ENCODE data around the gene PLN.

The PLN gene

DNA sequence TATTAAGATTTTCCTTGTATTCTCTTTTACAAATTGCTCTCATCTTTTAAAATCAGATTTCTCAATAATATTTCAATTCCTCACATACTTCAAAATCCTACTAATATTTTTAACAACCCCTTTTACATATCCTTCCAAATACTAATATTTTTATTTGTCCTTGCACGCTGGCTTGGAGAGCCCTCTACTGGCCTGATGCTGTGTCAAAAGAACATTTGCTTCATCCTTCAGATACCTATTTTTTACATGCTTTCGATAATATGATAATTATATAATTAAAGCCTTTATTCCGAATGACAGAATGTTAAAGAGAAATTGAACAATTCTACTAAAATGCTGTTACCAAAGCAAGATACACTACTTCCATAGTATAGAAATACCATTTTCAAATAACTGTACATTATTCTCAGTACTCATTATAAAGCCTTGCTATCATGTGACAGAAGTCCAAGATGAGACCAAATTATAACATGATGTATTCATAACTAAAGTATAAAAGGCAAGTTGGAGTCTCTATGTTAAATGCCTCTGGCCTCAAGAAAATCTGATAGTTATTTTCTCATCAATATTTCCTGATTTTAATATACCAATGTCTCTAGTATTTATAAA lies 39.0 kb upstream of the PLN start:
- no peak for TF ChIP-seq EZH2 (IDR thresholded peaks at IDR 0.05; ENCODE audit: borderline replicate concordance, low read length)
- TF ChIP-seq, protein P1, sequence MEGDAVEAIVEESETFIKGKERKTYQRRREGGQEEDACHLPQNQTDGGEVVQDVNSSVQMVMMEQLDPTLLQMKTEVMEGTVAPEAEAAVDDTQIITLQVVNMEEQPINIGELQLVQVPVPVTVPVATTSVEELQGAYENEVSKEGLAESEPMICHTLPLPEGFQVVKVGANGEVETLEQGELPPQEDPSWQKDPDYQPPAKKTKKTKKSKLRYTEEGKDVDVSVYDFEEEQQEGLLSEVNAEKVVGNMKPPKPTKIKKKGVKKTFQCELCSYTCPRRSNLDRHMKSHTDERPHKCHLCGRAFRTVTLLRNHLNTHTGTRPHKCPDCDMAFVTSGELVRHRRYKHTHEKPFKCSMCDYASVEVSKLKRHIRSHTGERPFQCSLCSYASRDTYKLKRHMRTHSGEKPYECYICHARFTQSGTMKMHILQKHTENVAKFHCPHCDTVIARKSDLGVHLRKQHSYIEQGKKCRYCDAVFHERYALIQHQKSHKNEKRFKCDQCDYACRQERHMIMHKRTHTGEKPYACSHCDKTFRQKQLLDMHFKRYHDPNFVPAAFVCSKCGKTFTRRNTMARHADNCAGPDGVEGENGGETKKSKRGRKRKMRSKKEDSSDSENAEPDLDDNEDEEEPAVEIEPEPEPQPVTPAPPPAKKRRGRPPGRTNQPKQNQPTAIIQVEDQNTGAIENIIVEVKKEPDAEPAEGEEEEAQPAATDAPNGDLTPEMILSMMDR (IDR thresholded peaks at IDR 0.05; ENCODE audit: low read length) = peak; percentile 80
- Histone ChIP-seq H3K27ac (ENCODE audit: low read depth, low read length, poor library complexity, severe bottlenecking) (no peak overlapping the region), H3K9me3 (ENCODE audit: low read length) (no peaks in the 10 kb centered on the region), H3F3A (ENCODE audit: insufficient read depth, low read length) (no peaks in the 10 kb centered on the region), H3K4me1 (ENCODE audit: insufficient read depth, low read length, severe bottlenecking) (peaks cover 6% of the 10 kb centered on the region), H3K9me2 (ENCODE audit: low read depth, low read length) (no peaks in the 10 kb centered on the region), H3K4me3 (ENCODE audit: low read depth, low read length, poor library complexity, severe bottlenecking) (no peak overlapping the region), H4K20me1 (ENCODE audit: insufficient read depth, low read length) (no peaks in the 10 kb centered on the region), H3K36me3 (ENCODE audit: insufficient read depth, low read length) (no peaks in the 10 kb centered on the region), H3K4me2 (ENCODE audit: low read length) (no peak overlapping the region), H3K27me3 (ENCODE audit: insufficient read depth, low read length) (no peaks in the 10 kb centered on the region), H2AFZ (ENCODE audit: low read length) (no peak overlapping the region), H3K79me2 (ENCODE audit: insufficient read depth, low read length) (no peaks in the 10 kb centered on the region), H3K9ac (ENCODE audit: low read length) (no peak overlapping the region)

DNA sequence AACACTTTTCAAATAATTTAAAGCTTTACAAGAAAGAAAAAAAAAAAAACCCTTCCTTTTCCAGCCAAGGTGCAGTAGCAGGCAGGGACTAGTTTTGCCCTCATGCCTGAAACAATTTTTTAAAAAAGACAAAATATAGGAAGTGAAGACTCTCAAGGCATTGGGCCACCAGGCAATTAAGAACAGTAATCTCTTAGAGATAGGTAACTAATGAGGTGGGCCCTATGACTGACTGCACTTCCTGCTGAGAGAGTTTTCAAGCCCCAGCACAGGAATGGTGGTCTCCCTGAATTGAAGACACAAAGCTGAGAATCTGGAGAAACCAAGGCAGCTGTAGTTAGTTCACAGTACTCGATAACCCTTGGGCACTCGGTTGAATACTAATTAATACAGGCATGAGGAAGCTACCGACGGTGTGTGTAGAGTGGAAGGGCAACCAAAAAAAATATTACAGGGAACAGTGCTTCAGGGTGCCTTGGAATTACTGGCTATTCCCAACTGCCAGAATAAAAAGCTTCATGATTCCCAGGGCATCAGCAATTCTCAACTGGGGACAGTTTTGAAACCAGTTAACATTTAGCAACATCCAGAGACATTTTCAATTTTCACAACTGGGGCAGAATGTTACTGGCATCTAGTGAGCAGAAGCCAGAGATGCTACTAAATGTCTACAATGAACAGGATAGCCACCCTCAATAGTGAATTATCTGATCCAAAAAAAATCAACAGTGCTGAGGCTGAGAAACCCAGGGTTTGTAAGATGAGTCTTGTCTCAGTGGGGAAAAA lies 36.0 kb upstream of the PLN start:
- H3F3A ChIP-seq (ENCODE audit: insufficient read depth, low read length) = no peaks in the 10 kb centered on the region
- no peak overlapping the region for H3K9ac ChIP-seq (ENCODE audit: low read length)
- H3K27ac ChIP-seq (ENCODE audit: low read depth, low read length, poor library complexity, severe bottlenecking) = no peak overlapping the region
- TF ChIP-seq EZH2 (IDR thresholded peaks at IDR 0.05; ENCODE audit: borderline replicate concordance, low read length) = no peak
- TF ChIP-seq, protein P1 (IDR thresholded peaks at IDR 0.05; ENCODE audit: low read length) = no peak
- no peaks in the 10 kb centered on the region for H3K79me2 ChIP-seq (ENCODE audit: insufficient read depth, low read length)
- no peak overlapping the region for H2AFZ ChIP-seq (ENCODE audit: low read length)
- no peaks in the 10 kb centered on the region for H3K27me3 ChIP-seq (ENCODE audit: insufficient read depth, low read length)
- no peaks in the 10 kb centered on the region for H4K20me1 ChIP-seq (ENCODE audit: insufficient read depth, low read length)
- no peaks in the 10 kb centered on the region for H3K9me3 ChIP-seq (ENCODE audit: low read length)
- H3K4me3 ChIP-seq (ENCODE audit: low read depth, low read length, poor library complexity, severe bottlenecking) = no peak overlapping the region
- H3K4me2 ChIP-seq (ENCODE audit: low read length) = no peak overlapping the region
- H3K36me3 ChIP-seq (ENCODE audit: insufficient read depth, low read length) = no peaks in the 10 kb centered on the region
- no peaks in the 10 kb centered on the region for H3K9me2 ChIP-seq (ENCODE audit: low read depth, low read length)
- H3K4me1 ChIP-seq (ENCODE audit: insufficient read depth, low read length, severe bottlenecking) = no peaks in the 10 kb centered on the region

DNA sequence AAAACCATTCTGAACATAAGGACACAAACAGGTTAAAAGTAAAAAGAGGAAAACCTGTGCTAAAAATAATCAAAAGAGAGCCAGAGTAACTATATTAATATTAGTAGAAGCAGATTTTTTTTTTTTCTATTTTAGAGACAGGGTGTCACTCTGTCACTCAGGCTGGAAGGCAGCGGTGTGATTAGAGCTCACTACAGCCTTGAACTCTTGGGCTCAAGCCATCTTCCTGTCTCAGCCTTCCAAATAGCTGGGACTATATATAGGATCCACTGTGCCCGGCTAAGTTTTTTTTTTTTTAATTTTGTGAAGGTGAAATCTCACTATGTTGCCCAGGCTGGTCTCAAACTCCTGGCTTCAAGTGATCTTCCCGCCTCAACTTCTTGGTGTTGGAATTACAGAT lies 33.4 kb upstream of the PLN start:
- Histone ChIP-seq H3K27me3 (ENCODE audit: insufficient read depth, low read length) (no peaks in the 10 kb centered on the region), H3K9me2 (ENCODE audit: low read depth, low read length) (no peaks in the 10 kb centered on the region), H3K79me2 (ENCODE audit: insufficient read depth, low read length) (no peaks in the 10 kb centered on the region), H4K20me1 (ENCODE audit: insufficient read depth, low read length) (no peaks in the 10 kb centered on the region), H3K4me3 (ENCODE audit: low read depth, low read length, poor library complexity, severe bottlenecking) (no peak overlapping the region), H3K4me2 (ENCODE audit: low read length) (no peak overlapping the region), H3K9me3 (ENCODE audit: low read length) (no peaks in the 10 kb centered on the region), H3K27ac (ENCODE audit: low read depth, low read length, poor library complexity, severe bottlenecking) (no peak overlapping the region), H3K4me1 (ENCODE audit: insufficient read depth, low read length, severe bottlenecking) (no peaks in the 10 kb centered on the region), H3K36me3 (ENCODE audit: insufficient read depth, low read length) (no peaks in the 10 kb centered on the region), H3K9ac (ENCODE audit: low read length) (no peak overlapping the region), H2AFZ (ENCODE audit: low read length) (no peak overlapping the region), H3F3A (ENCODE audit: insufficient read depth, low read length) (no peaks in the 10 kb centered on the region)
- no peak for TF ChIP-seq EZH2 (IDR thresholded peaks at IDR 0.05; ENCODE audit: borderline replicate concordance, low read length)
- TF ChIP-seq, protein P1 (IDR thresholded peaks at IDR 0.05; ENCODE audit: low read length) = no peak

All from OCI-LY1 (cell line).